T-cell (primary cell): ENCODE data around the gene CLCN4. TPM values are rescaled to one million over a fixed set of nuclear protein-coding genes. Genes with fewer than 3 reads are reported as not detected.

Experiments used
- ATAC-seq, 4 experiments: fragments of 200-7000 bp in 3 of 4; fragments of 150-1000 bp in 1 of 4; cut with Tn5 transposase; replicated peaks in 1 of 4; 1 replicate in 3 of 4; 2 replicates in 1 of 4; pipeline ENCODE4 v1.10.0; 2021; ENCODE audit warnings: moderate library complexity in 3 of 4, mild to moderate bottlenecking in 2 of 4, moderate number of reproducible peaks in 1 of 4
- CTCF ChIA-PET, 2 donors: fragments of 300-600 bp; sonication (Branson Sonifier 250); formaldehyde crosslinking; loops; one replicate each; lab custom pipeline; 2022; ENCODE audit warnings: antibody characterized with exemption in 2 of 2; lab: Charles Lee
- POLR2A ChIA-PET, 2 donors: fragments of 300-600 bp; sonication (Branson Sonifier 250); formaldehyde crosslinking; loops; one replicate each; lab custom pipeline; 2022; ENCODE audit warnings: antibody characterized with exemption in 2 of 2; lab: Charles Lee
- DNase-seq, 35 experiments: peaks; one replicate each; pipeline versions ENCODE4 v3.0.0 to v3.0.0-alpha.2; 2013 to 2023
- H3K27ac ChIP-seq: one replicate; pipeline ENCODE4 v1.5.1; 2013; ENCODE audit warnings: low read length
- H3K27me3 ChIP-seq, 2 experiments: replicated peaks in 1 of 2; 1 replicate in 1 of 2; 2 replicates in 1 of 2; pipeline versions ENCODE4 v1.6.1 to v1.7.0; 2013; ENCODE audit warnings: low read length in 1 of 2, mixed read lengths in 1 of 2; ENCODE audit not compliant: control insufficient read depth in 2 of 2, insufficient read depth in 2 of 2; ENCODE audit errors: extremely low read depth in 1 of 2
- H3K36me3 ChIP-seq, 2 donors: 1 replicate in 1 of 2; 2 replicates in 1 of 2; pipeline versions ENCODE4 v1.6.1 to v1.7.0; 2013; ENCODE audit warnings: low read length in 1 of 2; ENCODE audit not compliant: control insufficient read depth in 2 of 2, insufficient read depth in 1 of 2; ENCODE audit errors: extremely low read depth in 1 of 2
- H3K4me1 ChIP-seq, 2 experiments: 1 replicate in 1 of 2; 2 replicates in 1 of 2; pipeline versions ENCODE4 v1.6.1 to v1.7.0; 2013; ENCODE audit warnings: low read length in 2 of 2, mixed read lengths in 1 of 2; ENCODE audit not compliant: insufficient read depth in 2 of 2, control insufficient read depth in 1 of 2; ENCODE audit errors: extremely low read depth in 1 of 2
- H3K4me3 ChIP-seq, 2 donors: 1 replicate in 1 of 2; 2 replicates in 1 of 2; pipeline versions ENCODE4 v1.5.1 to v1.7.0; 2013; ENCODE audit warnings: mild to moderate bottlenecking in 2 of 2, low read length in 1 of 2, moderate library complexity in 1 of 2; ENCODE audit not compliant: control insufficient read depth in 1 of 2; ENCODE audit errors: extremely low read depth in 1 of 2
- H3K9me3 ChIP-seq: 2 replicates; pipeline ENCODE4 v1.7.0; 2013
- H3K27ac Mint-ChIP-seq, 2 donors: one replicate each; pipeline ENCODE4 v1.8.0; 2020 to 2021; ENCODE audit warnings: mild to moderate bottlenecking in 2 of 2, mixed read lengths in 2 of 2
- H3K27me3 Mint-ChIP-seq, 2 donors: one replicate each; pipeline ENCODE4 v1.8.0; 2021 to 2022; ENCODE audit warnings: mixed read lengths in 2 of 2
- H3K36me3 Mint-ChIP-seq: one replicate; pipeline ENCODE4 v1.8.0; 2021; ENCODE audit warnings: mixed read lengths
- H3K4me1 Mint-ChIP-seq, 3 donors: one replicate each; pipeline ENCODE4 v1.8.0; 2020 to 2022; ENCODE audit warnings: mixed read lengths in 3 of 3, mild to moderate bottlenecking in 1 of 3
- H3K4me3 Mint-ChIP-seq, 3 donors: one replicate each; pipeline ENCODE4 v1.8.0; 2020 to 2022; ENCODE audit warnings: mild to moderate bottlenecking in 3 of 3, mixed read lengths in 3 of 3, moderate library complexity in 3 of 3
- H3K9me3 Mint-ChIP-seq, 3 donors: one replicate each; pipeline ENCODE4 v1.8.0; 2020 to 2022; ENCODE audit warnings: mixed read lengths in 3 of 3
- WGBS: methylation state at CpG from one replicate; pipeline ENCODE4 v1.1.5; 2013; ENCODE audit warnings: missing lambda C conversion rate; ENCODE audit not compliant: insufficient coverage; 5-methylcytosine and 5-hydroxymethylcytosine counted together
- total RNA-seq, 35 experiments: library from RNA in 6 of 35; stranded (reverse) in 6 of 35; fragments of 120-200 nt in 1 of 35; gene quantifications; one replicate each; pipeline versions ENCODE4 v1.2.1 to v1.2.4 and lab custom pipeline; 2013 to 2026

CLCN4 gene
- total RNA-seq, 5 donors from 2014 or later (not counting 1 experiment from before 2014, with no cell fraction given): 0.23 to 0.43 (median 0.25) TPM

DNA sequence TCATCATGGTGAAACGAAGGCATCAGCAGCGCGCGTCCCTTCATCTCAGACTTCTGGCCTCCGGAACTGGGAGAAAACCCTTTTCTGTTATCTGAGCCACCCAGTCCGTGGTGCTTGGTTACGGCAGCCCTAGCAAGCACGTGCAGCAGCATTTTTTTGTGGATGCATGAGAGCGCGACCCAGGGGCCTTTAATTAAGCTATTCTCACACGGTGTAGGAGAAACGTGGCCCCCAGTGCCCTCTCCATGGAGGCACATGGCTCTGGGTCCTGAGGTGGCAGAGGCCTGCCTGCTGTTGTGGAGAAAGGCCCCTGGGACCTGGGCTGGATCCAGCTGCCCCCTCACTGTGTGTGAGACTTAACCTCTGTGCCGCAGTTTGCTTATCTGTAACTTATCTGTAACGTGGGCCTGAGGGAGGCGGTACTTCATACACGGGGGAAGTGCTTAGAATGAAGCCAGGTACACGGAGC, 9.5 kb downstream of the CLCN4 start:
- no peaks in the 10 kb centered on the region for H3K9me3 Mint-ChIP-seq
- H3K27me3 Mint-ChIP-seq: peaks cover 13 to 17% of the 10 kb centered on the region in 2 donors
- DNase-seq (no peak), ATAC-seq (no peak)
- ChIA-PET CTCF (no interaction called here), POLR2A (no interaction called here)
- no peaks in the 10 kb centered on the region for H3K4me1 ChIP-seq
- no peaks in the 10 kb centered on the region for H3K36me3 Mint-ChIP-seq
- H3K4me3 ChIP-seq: no peak overlapping the region
- no peaks in the 10 kb centered on the region for H3K9me3 ChIP-seq
- no peak overlapping the region for H3K27ac ChIP-seq
- no peak overlapping the region for H3K27ac Mint-ChIP-seq
- H3K36me3 ChIP-seq: no peaks in the 10 kb centered on the region
- peaks cover 0 to 4% (median 2%) of the 10 kb centered on the region in 3 donors for H3K4me1 Mint-ChIP-seq
- no peak overlapping the region for H3K4me3 Mint-ChIP-seq
- H3K27me3 ChIP-seq: peaks cover 0 to 20% of the 10 kb centered on the region in 2 experiments
- 96% methylated on average over 5 of the region's 17 CpGs for WGBS

GRCh38 chrX:10166731-10167151, 10.0 kb downstream of the CLCN4 start:
- peaks cover 10 to 20% of the 10 kb centered on the region in 2 donors for H3K27me3 Mint-ChIP-seq
- WGBS: 7% methylated on average over 3 of the region's 8 CpGs
- H3K4me3 Mint-ChIP-seq: no peak overlapping the region
- Histone ChIP-seq H3K36me3 (no peaks in the 10 kb centered on the region), H3K4me1 (no peaks in the 10 kb centered on the region), H3K27ac (no peak overlapping the region), H3K27me3 (peaks cover 0 to 15% of the 10 kb centered on the region in 2 experiments), H3K9me3 (no peaks in the 10 kb centered on the region), H3K4me3 (no peak overlapping the region)
- POLR2A ChIA-PET: no interaction called here
- DNase-seq (no peak), ATAC-seq (no peak)
- peaks cover 0 to 4% (median 2%) of the 10 kb centered on the region in 3 donors for H3K4me1 Mint-ChIP-seq
- CTCF ChIA-PET: no interaction called here
- no peaks in the 10 kb centered on the region for H3K36me3 Mint-ChIP-seq
- no peaks in the 10 kb centered on the region for H3K9me3 Mint-ChIP-seq
- no peak overlapping the region for H3K27ac Mint-ChIP-seq

GRCh38 chrX:10167573-10167972, 10.8 kb downstream of the CLCN4 start:
- no peak overlapping the region for H3K4me3 ChIP-seq
- no peak overlapping the region for H3K4me3 Mint-ChIP-seq
- WGBS: no CpG with 5 or more reads among the region's 6 CpGs
- no peaks in the 10 kb centered on the region for H3K4me1 ChIP-seq
- no peak overlapping the region for H3K27ac ChIP-seq
- ChIA-PET CTCF (no interaction called here), POLR2A (no interaction called here)
- no peak for DNase-seq
- no peaks in the 10 kb centered on the region for H3K36me3 Mint-ChIP-seq
- H3K4me1 Mint-ChIP-seq: peaks cover 0 to 4% (median 2%) of the 10 kb centered on the region in 3 donors
- H3K36me3 ChIP-seq: no peaks in the 10 kb centered on the region
- no peaks in the 10 kb centered on the region for H3K9me3 ChIP-seq
- H3K27me3 Mint-ChIP-seq: peaks cover 10 to 19% of the 10 kb centered on the region in 2 donors
- ATAC-seq: no peak
- H3K27me3 ChIP-seq: peaks cover 0 to 13% of the 10 kb centered on the region in 2 experiments
- H3K27ac Mint-ChIP-seq: no peak overlapping the region
- no peaks in the 10 kb centered on the region for H3K9me3 Mint-ChIP-seq

DNA sequence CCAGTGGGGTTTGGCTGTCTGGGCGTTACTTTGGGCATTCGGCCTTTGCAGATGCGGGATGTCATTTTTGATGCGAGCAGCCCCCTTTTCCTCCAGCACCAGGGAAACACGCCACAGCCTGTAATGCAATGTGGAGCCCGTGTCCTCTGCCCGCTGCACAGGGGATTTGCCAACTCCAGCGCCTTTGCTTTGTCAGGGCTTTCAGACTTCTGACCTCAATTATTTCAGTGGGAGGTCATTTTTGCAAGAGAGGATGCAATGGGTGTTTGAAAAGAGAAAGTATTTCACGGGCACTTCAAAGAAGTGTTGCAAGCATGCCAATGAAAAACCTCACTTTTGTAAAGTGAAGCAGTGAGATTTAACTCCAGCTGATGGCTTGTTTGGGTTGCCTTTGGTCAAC, 11.5 kb downstream of the CLCN4 start:
- DNase-seq (no peak), ATAC-seq (no peak)
- Histone ChIP-seq H3K27ac (no peak overlapping the region), H3K36me3 (no peaks in the 10 kb centered on the region), H3K9me3 (no peaks in the 10 kb centered on the region), H3K4me3 (no peak overlapping the region), H3K27me3 (peaks cover 0 to 13% of the 10 kb centered on the region in 2 experiments), H3K4me1 (no peaks in the 10 kb centered on the region)
- Mint-ChIP-seq H3K27ac (no peak overlapping the region), H3K9me3 (no peaks in the 10 kb centered on the region), H3K27me3 (peaks cover 10 to 18% of the 10 kb centered on the region in 2 donors), H3K4me3 (no peak overlapping the region), H3K36me3 (no peaks in the 10 kb centered on the region), H3K4me1 (peaks cover 0 to 4% (median 2%) of the 10 kb centered on the region in 3 donors)
- ChIA-PET POLR2A (no interaction called here), CTCF (no interaction called here)
- 100% methylated on average over 2 of the region's 9 CpGs for WGBS

DNA sequence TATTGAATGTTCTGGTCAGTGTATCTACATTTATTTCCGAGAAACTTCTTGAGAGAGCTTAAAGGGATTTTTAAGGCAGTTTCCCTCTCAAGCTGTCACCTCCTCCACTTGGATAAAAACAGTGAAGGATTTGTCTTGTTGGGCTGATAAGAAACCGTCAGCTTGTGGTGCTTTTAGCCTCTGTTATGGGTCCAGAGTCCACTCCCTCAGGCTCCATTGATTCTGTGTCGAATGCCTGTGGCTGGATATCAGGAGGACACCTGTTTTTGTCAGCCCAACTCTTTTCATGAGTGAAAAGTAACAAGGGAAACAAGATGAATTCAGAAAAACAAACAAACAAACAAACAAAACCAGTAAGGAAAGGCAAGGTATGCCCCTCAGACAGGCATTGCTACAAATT, 12.4 kb downstream of the CLCN4 start:
- H3K4me1 ChIP-seq: no peaks in the 10 kb centered on the region
- Mint-ChIP-seq H3K27ac (no peak overlapping the region), H3K9me3 (no peaks in the 10 kb centered on the region), H3K4me3 (no peak overlapping the region), H3K36me3 (no peaks in the 10 kb centered on the region), H3K4me1 (peaks cover 0 to 4% (median 2%) of the 10 kb centered on the region in 3 donors), H3K27me3 (peaks cover 4 to 12% of the 10 kb centered on the region in 2 donors)
- H3K9me3 ChIP-seq: no peaks in the 10 kb centered on the region
- peaks cover 0 to 12% of the 10 kb centered on the region in 2 experiments for H3K27me3 ChIP-seq
- no peak overlapping the region for H3K4me3 ChIP-seq
- ChIA-PET CTCF (no interaction called here), POLR2A (no interaction called here)
- ATAC-seq (no peak), DNase-seq (no peak)
- no peaks in the 10 kb centered on the region for H3K36me3 ChIP-seq
- H3K27ac ChIP-seq: no peak overlapping the region
- WGBS: no CpG with 5 or more reads among the region's 3 CpGs

DNA sequence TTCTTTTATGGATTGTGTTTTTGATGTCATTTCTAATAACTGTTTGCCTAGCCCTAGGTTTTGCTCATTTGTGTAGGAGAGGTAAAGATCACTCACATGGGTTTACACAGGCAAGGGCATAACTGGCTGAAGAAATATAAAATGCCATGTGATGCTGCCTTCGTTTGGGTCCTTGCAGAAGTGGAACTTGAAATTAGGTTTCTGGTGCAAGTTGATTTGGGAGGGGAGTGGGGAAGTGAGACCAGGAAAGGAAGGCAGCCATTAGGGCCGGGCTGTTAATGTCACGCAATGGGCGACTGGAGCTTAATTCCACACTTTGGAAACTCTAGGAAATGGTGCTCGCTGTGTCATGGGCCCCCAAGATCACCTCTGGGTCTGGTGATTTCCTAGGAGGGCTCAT, 14.5 kb downstream of the CLCN4 start:
- Mint-ChIP-seq H3K9me3 (no peaks in the 10 kb centered on the region), H3K4me3 (no peak overlapping the region), H3K36me3 (no peaks in the 10 kb centered on the region), H3K4me1 (peaks cover 0 to 4% (median 2%) of the 10 kb centered on the region in 3 donors), H3K27ac (no peak overlapping the region), H3K27me3 (peaks cover 3 to 24% of the 10 kb centered on the region in 2 donors)
- Histone ChIP-seq H3K4me1 (no peaks in the 10 kb centered on the region), H3K36me3 (no peaks in the 10 kb centered on the region), H3K9me3 (no peaks in the 10 kb centered on the region), H3K4me3 (no peak overlapping the region), H3K27me3 (peaks cover 0 to 12% of the 10 kb centered on the region in 2 experiments), H3K27ac (no peak overlapping the region)
- CTCF ChIA-PET: no interaction called here
- POLR2A ChIA-PET: no interaction called here
- DNase-seq (no peak), ATAC-seq (no peak)
- no CpG with 5 or more reads among the region's 5 CpGs for WGBS

DNA sequence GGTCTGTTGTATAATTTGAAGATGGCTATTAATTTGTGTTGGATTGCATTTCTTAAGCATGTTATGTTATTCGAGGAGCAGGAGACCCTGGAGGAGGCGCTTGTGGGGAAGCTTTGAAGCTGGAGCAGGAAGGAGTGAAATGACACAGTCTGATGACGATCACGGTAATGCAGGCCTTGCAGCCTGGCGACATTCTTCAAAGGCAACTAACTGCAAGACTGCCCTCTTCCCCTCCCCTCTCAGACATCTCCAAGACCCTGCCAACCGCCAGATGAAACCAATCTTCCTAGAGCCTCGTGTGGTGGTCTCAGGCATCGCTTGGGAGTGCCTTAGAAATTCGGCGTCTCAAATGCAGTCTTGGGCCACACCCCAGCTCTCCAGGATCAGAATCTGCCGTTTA, 16.1 kb downstream of the CLCN4 start:
- 87% methylated on average over 4 of the region's 11 CpGs for WGBS
- H3K36me3 Mint-ChIP-seq: no peaks in the 10 kb centered on the region
- H3K27me3 Mint-ChIP-seq: peaks cover 7 to 39% of the 10 kb centered on the region in 2 donors
- ChIA-PET POLR2A (no interaction called here), CTCF (no interaction called here)
- H3K4me1 Mint-ChIP-seq: no peaks in the 10 kb centered on the region
- no peaks in the 10 kb centered on the region for H3K4me1 ChIP-seq
- no peak overlapping the region for H3K4me3 Mint-ChIP-seq
- H3K4me3 ChIP-seq: no peak overlapping the region
- H3K27ac ChIP-seq: no peak overlapping the region
- H3K27me3 ChIP-seq: peaks cover 0 to 17% of the 10 kb centered on the region in 2 experiments
- DNase-seq: no peak
- H3K9me3 Mint-ChIP-seq: no peaks in the 10 kb centered on the region
- H3K9me3 ChIP-seq: no peaks in the 10 kb centered on the region
- H3K36me3 ChIP-seq: no peaks in the 10 kb centered on the region
- no peak overlapping the region for H3K27ac Mint-ChIP-seq
- no peak for ATAC-seq
